ENCODE results near the gene JMJD6.
A peak's percentile ranks its signal among the peaks of the same experiment; 100 is the strongest.
"Not testable (repeated sequence)": the region's sequence is repeated elsewhere in the genome, so short reads cannot be mapped to it uniquely, and the experiment has no call there.

Gene JMJD6

GRCh38 chr17:76715496-76715830 is 10.9 kb downstream of the JMJD6 start:
- Histone ChIP-seq H3K4me3 (ENCODE audit: severe bottlenecking) (no peak overlapping the region), H3K27me3 (ENCODE audit: insufficient read depth, poor library complexity, severe bottlenecking) (no peaks in the 10 kb centered on the region), H3K27ac (ENCODE audit: poor library complexity, severe bottlenecking) (peak overlapping the region; percentile 80), H3K9me3 (ENCODE audit: severe bottlenecking) (no peaks in the 10 kb centered on the region), H3K36me3 (ENCODE audit: low read depth) (peaks cover 75% of the 10 kb centered on the region), H3K4me1 (ENCODE audit: insufficient read depth, poor library complexity, severe bottlenecking) (peaks cover 12% of the 10 kb centered on the region)
- no peak for TF ChIP-seq CTCF (IDR thresholded peaks at IDR 0.05; ENCODE audit: poor library complexity, severe bottlenecking)
- DNase-seq (ENCODE audit: low spot score) (no peak), ATAC-seq (ENCODE audit: low read depth) (no peak)

- H3K9me3 ChIP-seq (ENCODE audit: severe bottlenecking) = no peaks in the 10 kb centered on the region
- no peak for ATAC-seq (ENCODE audit: low read depth)
- peaks cover 70% of the 10 kb centered on the region for H3K36me3 ChIP-seq (ENCODE audit: low read depth)
- H3K27me3 ChIP-seq (ENCODE audit: insufficient read depth, poor library complexity, severe bottlenecking) = no peaks in the 10 kb centered on the region
- H3K4me3 ChIP-seq (ENCODE audit: severe bottlenecking) = no peak overlapping the region
- DNase-seq (ENCODE audit: low spot score) = no peak
- peak; percentile 95 for TF ChIP-seq CTCF (IDR thresholded peaks at IDR 0.05; ENCODE audit: poor library complexity, severe bottlenecking)
- peak overlapping the region; percentile 80 for H3K27ac ChIP-seq (ENCODE audit: poor library complexity, severe bottlenecking)
- peaks cover 12% of the 10 kb centered on the region for H3K4me1 ChIP-seq (ENCODE audit: insufficient read depth, poor library complexity, severe bottlenecking)
These were observed 11.4 kb downstream of the JMJD6 start for GRCh38 chr17:76714822-76715495.

- Histone ChIP-seq H3K4me3 (ENCODE audit: severe bottlenecking) (no peak overlapping the region), H3K27me3 (ENCODE audit: insufficient read depth, poor library complexity, severe bottlenecking) (no peaks in the 10 kb centered on the region), H3K9me3 (ENCODE audit: severe bottlenecking) (no peaks in the 10 kb centered on the region), H3K27ac (ENCODE audit: poor library complexity, severe bottlenecking) (no peak overlapping the region), H3K36me3 (ENCODE audit: low read depth) (peaks cover 64% of the 10 kb centered on the region), H3K4me1 (ENCODE audit: insufficient read depth, poor library complexity, severe bottlenecking) (peaks cover 12% of the 10 kb centered on the region)
- DNase-seq (ENCODE audit: low spot score) = no peak
- ATAC-seq (ENCODE audit: low read depth) = no peak
- no peak for TF ChIP-seq CTCF (IDR thresholded peaks at IDR 0.05; ENCODE audit: poor library complexity, severe bottlenecking)
These were observed 12.1 kb downstream of the JMJD6 start for GRCh38 chr17:76714336-76714735.

- Histone ChIP-seq H3K36me3 (ENCODE audit: low read depth) (peaks cover 58% of the 10 kb centered on the region), H3K4me3 (ENCODE audit: severe bottlenecking) (no peak overlapping the region), H3K27ac (ENCODE audit: poor library complexity, severe bottlenecking) (no peak overlapping the region), H3K4me1 (ENCODE audit: insufficient read depth, poor library complexity, severe bottlenecking) (peaks cover 12% of the 10 kb centered on the region), H3K9me3 (ENCODE audit: severe bottlenecking) (no peaks in the 10 kb centered on the region), H3K27me3 (ENCODE audit: insufficient read depth, poor library complexity, severe bottlenecking) (no peaks in the 10 kb centered on the region)
- ATAC-seq (ENCODE audit: low read depth) = no peak
- DNase-seq (ENCODE audit: low spot score) = no peak
- no peak for TF ChIP-seq CTCF (IDR thresholded peaks at IDR 0.05; ENCODE audit: poor library complexity, severe bottlenecking)
These were observed 12.6 kb downstream of the JMJD6 start for GRCh38 chr17:76713765-76714164.

GRCh38 chr17:76712321-76712720 is 14.1 kb downstream of the JMJD6 start:
- H3K4me3 ChIP-seq (ENCODE audit: severe bottlenecking); H3K27me3 ChIP-seq (ENCODE audit: insufficient read depth, poor library complexity, severe bottlenecking); ATAC-seq (ENCODE audit: low read depth); DNase-seq (ENCODE audit: low spot score); H3K9me3 ChIP-seq (ENCODE audit: severe bottlenecking); H3K27ac ChIP-seq (ENCODE audit: poor library complexity, severe bottlenecking): not testable (repeated sequence)
- peaks cover 11% of the 10 kb centered on the region for H3K4me1 ChIP-seq (ENCODE audit: insufficient read depth, poor library complexity, severe bottlenecking)
- peaks cover 43% of the 10 kb centered on the region for H3K36me3 ChIP-seq (ENCODE audit: low read depth)

Measured in RWPE2 (cell line).